ENCODE results near the gene RAB6B. TPM values are rescaled to one million over a fixed set of nuclear protein-coding genes. Genes with fewer than 3 reads are reported as not detected.

Gene RAB6B
- polyA plus RNA-seq, 1 donor from 2014 or later, result 57.5 TPM

- Histone ChIP-seq H3K9me3 (ENCODE audit: low read length) (no peaks in the 10 kb centered on the region), H3K9ac (ENCODE audit: low read length) (no peak overlapping the region), H3K4me2 (ENCODE audit: low read length) (no peak overlapping the region), H3K9me2 (ENCODE audit: insufficient read depth, low read length) (no peaks in the 10 kb centered on the region), H2AFZ (ENCODE audit: low read depth, low read length) (no peak overlapping the region), H3F3A (ENCODE audit: insufficient read depth, low read length, poor library complexity, severe bottlenecking) (no peaks in the 10 kb centered on the region), H3K36me3 (ENCODE audit: insufficient read depth, low read length) (no peaks in the 10 kb centered on the region), H3K27ac (ENCODE audit: low read length) (no peak overlapping the region), H3K4me3 (ENCODE audit: low read length) (no peak overlapping the region), H3K27me3 (ENCODE audit: insufficient read depth, low read depth, low read length) (no peaks in the 10 kb centered on the region), H4K20me1 (ENCODE audit: insufficient read depth) (no peaks in the 10 kb centered on the region), H3K79me2 (replicated peaks; ENCODE audit: insufficient read depth, low read length) (no peaks in the 10 kb centered on the region)
- TF ChIP-seq SMC3 (conservative IDR thresholded peaks at IDR 0.05; ENCODE audit: poor library complexity) (no peak), RAD21 (conservative IDR thresholded peaks at IDR 0.05) (no peak), EP300 (conservative IDR thresholded peaks at IDR 0.05; ENCODE audit: poor library complexity, severe bottlenecking) (no peak), MXI1 (conservative IDR thresholded peaks at IDR 0.05; ENCODE audit: poor library complexity, severe bottlenecking) (no peak), EZH2 (IDR thresholded peaks at IDR 0.05; ENCODE audit: borderline replicate concordance, insufficient read depth, low read length, poor library complexity, severe bottlenecking) (no peak), TAF1 (IDR thresholded peaks at IDR 0.05; ENCODE audit: low read depth) (no peak), POLR2AphosphoS5 (IDR thresholded peaks at IDR 0.05) (no peak)
- TF ChIP-seq, protein P1, sequence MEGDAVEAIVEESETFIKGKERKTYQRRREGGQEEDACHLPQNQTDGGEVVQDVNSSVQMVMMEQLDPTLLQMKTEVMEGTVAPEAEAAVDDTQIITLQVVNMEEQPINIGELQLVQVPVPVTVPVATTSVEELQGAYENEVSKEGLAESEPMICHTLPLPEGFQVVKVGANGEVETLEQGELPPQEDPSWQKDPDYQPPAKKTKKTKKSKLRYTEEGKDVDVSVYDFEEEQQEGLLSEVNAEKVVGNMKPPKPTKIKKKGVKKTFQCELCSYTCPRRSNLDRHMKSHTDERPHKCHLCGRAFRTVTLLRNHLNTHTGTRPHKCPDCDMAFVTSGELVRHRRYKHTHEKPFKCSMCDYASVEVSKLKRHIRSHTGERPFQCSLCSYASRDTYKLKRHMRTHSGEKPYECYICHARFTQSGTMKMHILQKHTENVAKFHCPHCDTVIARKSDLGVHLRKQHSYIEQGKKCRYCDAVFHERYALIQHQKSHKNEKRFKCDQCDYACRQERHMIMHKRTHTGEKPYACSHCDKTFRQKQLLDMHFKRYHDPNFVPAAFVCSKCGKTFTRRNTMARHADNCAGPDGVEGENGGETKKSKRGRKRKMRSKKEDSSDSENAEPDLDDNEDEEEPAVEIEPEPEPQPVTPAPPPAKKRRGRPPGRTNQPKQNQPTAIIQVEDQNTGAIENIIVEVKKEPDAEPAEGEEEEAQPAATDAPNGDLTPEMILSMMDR (IDR thresholded peaks at IDR 0.05; ENCODE audit: poor library complexity, severe bottlenecking), result no peak
- TF ChIP-seq, protein P2, sequence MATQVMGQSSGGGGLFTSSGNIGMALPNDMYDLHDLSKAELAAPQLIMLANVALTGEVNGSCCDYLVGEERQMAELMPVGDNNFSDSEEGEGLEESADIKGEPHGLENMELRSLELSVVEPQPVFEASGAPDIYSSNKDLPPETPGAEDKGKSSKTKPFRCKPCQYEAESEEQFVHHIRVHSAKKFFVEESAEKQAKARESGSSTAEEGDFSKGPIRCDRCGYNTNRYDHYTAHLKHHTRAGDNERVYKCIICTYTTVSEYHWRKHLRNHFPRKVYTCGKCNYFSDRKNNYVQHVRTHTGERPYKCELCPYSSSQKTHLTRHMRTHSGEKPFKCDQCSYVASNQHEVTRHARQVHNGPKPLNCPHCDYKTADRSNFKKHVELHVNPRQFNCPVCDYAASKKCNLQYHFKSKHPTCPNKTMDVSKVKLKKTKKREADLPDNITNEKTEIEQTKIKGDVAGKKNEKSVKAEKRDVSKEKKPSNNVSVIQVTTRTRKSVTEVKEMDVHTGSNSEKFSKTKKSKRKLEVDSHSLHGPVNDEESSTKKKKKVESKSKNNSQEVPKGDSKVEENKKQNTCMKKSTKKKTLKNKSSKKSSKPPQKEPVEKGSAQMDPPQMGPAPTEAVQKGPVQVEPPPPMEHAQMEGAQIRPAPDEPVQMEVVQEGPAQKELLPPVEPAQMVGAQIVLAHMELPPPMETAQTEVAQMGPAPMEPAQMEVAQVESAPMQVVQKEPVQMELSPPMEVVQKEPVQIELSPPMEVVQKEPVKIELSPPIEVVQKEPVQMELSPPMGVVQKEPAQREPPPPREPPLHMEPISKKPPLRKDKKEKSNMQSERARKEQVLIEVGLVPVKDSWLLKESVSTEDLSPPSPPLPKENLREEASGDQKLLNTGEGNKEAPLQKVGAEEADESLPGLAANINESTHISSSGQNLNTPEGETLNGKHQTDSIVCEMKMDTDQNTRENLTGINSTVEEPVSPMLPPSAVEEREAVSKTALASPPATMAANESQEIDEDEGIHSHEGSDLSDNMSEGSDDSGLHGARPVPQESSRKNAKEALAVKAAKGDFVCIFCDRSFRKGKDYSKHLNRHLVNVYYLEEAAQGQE (IDR thresholded peaks at IDR 0.05; ENCODE audit: borderline replicate concordance), result no peak
Measured at GRCh38 chr3:133855772-133856171, 39.9 kb downstream of the RAB6B start.

GRCh38 chr3:133855002-133855370 lies 40.7 kb downstream of the RAB6B start:
- TF ChIP-seq EP300 (conservative IDR thresholded peaks at IDR 0.05; ENCODE audit: poor library complexity, severe bottlenecking) (no peak), RAD21 (conservative IDR thresholded peaks at IDR 0.05) (no peak), TAF1 (IDR thresholded peaks at IDR 0.05; ENCODE audit: low read depth) (no peak), POLR2AphosphoS5 (IDR thresholded peaks at IDR 0.05) (no peak), SMC3 (conservative IDR thresholded peaks at IDR 0.05; ENCODE audit: poor library complexity) (no peak), MXI1 (conservative IDR thresholded peaks at IDR 0.05; ENCODE audit: poor library complexity, severe bottlenecking) (no peak)
- TF ChIP-seq, protein P2 (IDR thresholded peaks at IDR 0.05; ENCODE audit: borderline replicate concordance), result no peak
- TF ChIP-seq, protein P1 (IDR thresholded peaks at IDR 0.05; ENCODE audit: poor library complexity, severe bottlenecking), result no peak
- H3K36me3 ChIP-seq (ENCODE audit: insufficient read depth, low read length), result no peaks in the 10 kb centered on the region
- H3K9me2 ChIP-seq (ENCODE audit: insufficient read depth, low read length), result no peaks in the 10 kb centered on the region
- no peak overlapping the region for H3K27ac ChIP-seq (ENCODE audit: low read length)
- H2AFZ ChIP-seq (ENCODE audit: low read depth, low read length), result no peak overlapping the region
- H3K79me2 ChIP-seq (replicated peaks; ENCODE audit: insufficient read depth, low read length), result no peaks in the 10 kb centered on the region
- H4K20me1 ChIP-seq (ENCODE audit: insufficient read depth), result no peaks in the 10 kb centered on the region
- no peak overlapping the region for H3K9ac ChIP-seq (ENCODE audit: low read length)
- H3K9me3 ChIP-seq (ENCODE audit: low read length), result no peaks in the 10 kb centered on the region
- H3K4me3 ChIP-seq (ENCODE audit: low read length), result no peak overlapping the region
- H3K4me2 ChIP-seq (ENCODE audit: low read length), result no peak overlapping the region
- H3F3A ChIP-seq (ENCODE audit: insufficient read depth, low read length, poor library complexity, severe bottlenecking), result no peaks in the 10 kb centered on the region
- H3K27me3 ChIP-seq (ENCODE audit: insufficient read depth, low read depth, low read length), result no peaks in the 10 kb centered on the region
